DOHH2 (cell line): ENCODE data around the gene ATG4A.

Experiments
- CTCF ChIP-seq: fragments of 200-600 bp; sonication (generic); IDR thresholded peaks from one replicate; pipeline ENCODE4 v1.5.1; 2014; ENCODE audit warnings: antibody characterized with exemption, mild to moderate bottlenecking, low read depth, low read length; ENCODE audit not compliant: poor library complexity, severe bottlenecking
- EZH2phosphoT487 ChIP-seq: fragments of 200-600 bp; sonication (generic); IDR thresholded peaks from 2 replicates; pipeline ENCODE4 v1.6.1; 2017; ENCODE audit warnings: borderline replicate concordance, mild to moderate bottlenecking, antibody characterized with exemption, low read length, moderate library complexity, mixed read lengths

GRCh38 chrX:108199041-108199440, 107.5 kb downstream of the ATG4A start:
- TF ChIP-seq CTCF = no peak
- TF ChIP-seq EZH2phosphoT487 = no peak
